K562 (cell line): ENCODE results near the gene TJP3. TPM values are rescaled to one million over a fixed set of nuclear protein-coding genes. Genes with fewer than 3 reads are reported as not detected.

Experiments
- CBX3 ChIP-seq, 2 experiments: IDR thresholded peaks; 1 replicate in 1 of 2; 2 replicates in 1 of 2; pipeline ENCODE4 v1.6.1; 2012; ENCODE audit warnings: inconsistent platforms in 2 of 2, low read length in 2 of 2, borderline replicate concordance in 1 of 2, control low read depth in 1 of 2
- CC2D1A ChIP-seq: fragments of 450-650 bp; IDR thresholded peaks from 2 replicates; pipeline ENCODE4 v1.6.1; 2017; ENCODE audit warnings: mild to moderate bottlenecking
- CEBPB ChIP-seq: fragments of 450-650 bp; IDR thresholded peaks from 2 replicates; pipeline ENCODE4 v1.6.1; 2016; ENCODE audit warnings: missing genetic modification characterization, missing compliant biosample characterization
- CEBPG ChIP-seq, 3 experiments: fragments of 200-800 bp in 1 of 3; sonication (Bioruptor generic) in 1 of 3; sonication (generic) in 1 of 3; formaldehyde crosslinking in 1 of 3; IDR thresholded peaks in 2 of 3; conservative IDR thresholded peaks in 1 of 3; 2 replicates each; pipeline versions ENCODE4 v1.6.1 to v1.8.0; 2016 to 2022; ENCODE audit warnings: missing compliant biosample characterization in 2 of 3, missing genetic modification characterization in 2 of 3, mild to moderate bottlenecking in 1 of 3, missing genetic modification reagents in 1 of 3
- CHD1 ChIP-seq: fragments of 200-600 bp; sonication (generic); IDR thresholded peaks from one replicate; pipeline ENCODE4 v1.6.1; 2012; ENCODE audit warnings: mild to moderate bottlenecking, moderate library complexity, low read length, inconsistent platforms
- MECOM ChIP-seq: fragments of 250-450 bp; sonication (Bioruptor Pico); IDR thresholded peaks from 2 replicates; pipeline ENCODE4 v1.8.0; 2022; ENCODE audit warnings: inconsistent platforms
- NFIC ChIP-seq: fragments of 450-650 bp; IDR thresholded peaks from 2 replicates; pipeline ENCODE4 v1.6.1; 2017; ENCODE audit warnings: mild to moderate bottlenecking, inconsistent platforms
- PRPF4 ChIP-seq: fragments of 200-400 bp; formaldehyde crosslinking; IDR thresholded peaks from one replicate; pipeline ENCODE4 v1.6.1; 2017; ENCODE audit warnings: low read length, low read depth, mild to moderate bottlenecking; ENCODE audit not compliant: insufficient read depth, poor library complexity, severe bottlenecking
- RBFOX2 ChIP-seq: fragments of 200-400 bp; formaldehyde crosslinking; IDR thresholded peaks from 2 replicates; pipeline ENCODE4 v1.6.1; 2017; ENCODE audit warnings: low read depth, mild to moderate bottlenecking, low read length, moderate library complexity
- RHOXF2B ChIP-seq: fragments of 250-450 bp; sonication (Bioruptor Pico); conservative IDR thresholded peaks from 2 replicates; pipeline ENCODE4 v1.5.1; 2021
- SMC3 ChIP-seq: conservative IDR thresholded peaks from 2 replicates; pipeline ENCODE4 v1.6.1; 2011; ENCODE audit warnings: low read depth, low read length, improper control_type of control experiment; ENCODE audit not compliant: insufficient read depth
- TAF15 ChIP-seq: fragments of 200-400 bp; formaldehyde crosslinking; IDR thresholded peaks from 2 replicates; pipeline ENCODE4 v1.6.1; 2017; ENCODE audit warnings: mild to moderate bottlenecking, low read depth, low read length, moderate library complexity
- polyA plus RNA-seq, 8 experiments: library from polyadenylated mRNA; depleted of rRNA in 4 of 8; stranded (reverse) in 5 of 8; unstranded in 3 of 8; fragments of >200 nt; fragmentation: Nextera tagmentation in 2 of 8; fragmentation: Illumina TruSeq in 1 of 8; extraction: Ambion mirVana in 2 of 8; extraction: Trizol in 1 of 8; gene quantifications; 2 replicates each; pipeline versions ENCODE4 v1.2.1 to v1.2.3, GENCODE V29; 2011 to 2014; ENCODE audit warnings: inconsistent platforms in 1 of 8, missing spikeins in 1 of 8
- total RNA-seq, 7 experiments: library from RNA; depleted of rRNA in 6 of 7; stranded (reverse); fragments of >200 nt in 6 of 7; fragmentation: Illumina TruSeq in 2 of 7; extraction: Trizol in 2 of 7; gene quantifications; 2 replicates each; pipeline versions ENCODE4 v1.2.1 to v1.2.3, GENCODE V29; 2011 to 2021; ENCODE audit warnings: low replicate concordance in 1 of 7

TJP3 gene
- total and polyA plus RNA-seq, 9 of the 15 experiments (the other 6 are each of a cell fraction or from before 2014, with no cell fraction given), result 0.11 to 2.4 (median 0.57) TPM; not detected in 1

- TF ChIP-seq SMC3 (peak; percentile 38; the same call in 1 of the 2 replicates), CEBPB (tag) (no peak), NFIC (no peak), TAF15 (no peak), CEBPG (CRISPR knock-in tag; IDR thresholded peaks at IDR 0.05) (no peak), CEBPG (tag; conservative IDR thresholded peaks at IDR 0.05 in 1 of 2, IDR thresholded peaks at IDR 0.05 in 1 of 2) (no peak), CHD1 (no peak), PRPF4 (no peak), RBFOX2 (peak; percentile 24; the same call in 1 of the 2 replicates), MECOM (CRISPR knock-in tag) (no peak), CBX3 (IDR thresholded peaks at IDR 0.05; ENCODE audit: borderline replicate concordance in 1 of 2, low read length in 2 of 2) (0 out of 3 replicates have a peak, but pooled peaks of 1 of the 2 experiments have one; percentile 25), CC2D1A (peak; percentile 45; the same call in 1 of the 2 replicates), RHOXF2B (CRISPR knock-in tag) (no peak)
- TF ChIP-seq, all 486 proteins: peak for 14
Observed at GRCh38 chr19:3692141-3693024, 15.8 kb upstream of the TJP3 start (continued).
